Gastroesophageal sphincter (tissue), 4 donors: Measurements from ENCODE around the gene SIGLEC10. TPM values are rescaled to one million over a fixed set of nuclear protein-coding genes. Genes with fewer than 3 reads are reported as not detected.

Source experiments
- ATAC-seq: fragments of 150-250 bp; one replicate; pipeline ENCODE4 v1.9.1; 2016; ENCODE audit warnings: mild to moderate bottlenecking, moderate library complexity
- H3K27ac ChIP-seq, 4 donors: fragments of 200-600 bp; sonication (generic) in 3 of 4; 1 replicate in 3 of 4; 2 replicates in 1 of 4; pipeline ENCODE4 v1.5.1; 2016 to 2019
- H3K27me3 ChIP-seq: fragments of 200-600 bp; sonication (generic); one replicate; pipeline ENCODE4 v1.5.1; 2019
- H3K36me3 ChIP-seq, 2 donors: fragments of 200-600 bp; sonication (generic); one replicate each; pipeline ENCODE4 v1.5.1; 2019; ENCODE audit warnings: control low read depth in 1 of 2
- H3K4me1 ChIP-seq, 3 donors: fragments of 200-600 bp; sonication (generic); 1 replicate in 2 of 3; 2 replicates in 1 of 3; pipeline ENCODE4 v1.5.1; 2016 to 2019; ENCODE audit warnings: control low read depth in 2 of 3
- H3K4me3 ChIP-seq, 2 donors: fragments of 200-600 bp; sonication (generic); one replicate each; pipeline ENCODE4 v1.5.1; 2019; ENCODE audit warnings: mild to moderate bottlenecking in 1 of 2, moderate library complexity in 1 of 2
- H3K9me3 ChIP-seq, 3 donors: fragments of 200-600 bp; sonication (generic); one replicate each; pipeline ENCODE4 v1.5.1; 2017 to 2019; ENCODE audit warnings: control low read depth in 2 of 3
- CTCF ChIP-seq, 4 experiments: fragments of 200-600 bp in 2 of 4; fragments of 450-650 bp in 2 of 4; sonication (generic) in 1 of 4; IDR thresholded peaks; one replicate each; pipeline ENCODE4 v1.5.1; 2017 to 2019; ENCODE audit warnings: antibody characterized with exemption in 4 of 4, mild to moderate bottlenecking in 2 of 4, moderate library complexity in 2 of 4
- EP300 ChIP-seq: sonication (generic); formaldehyde crosslinking; IDR thresholded peaks from one replicate; pipeline ENCODE4 v1.6.1; 2017; ENCODE audit warnings: antibody characterized with exemption, mild to moderate bottlenecking
- POLR2A ChIP-seq, 2 donors: fragments of 450-650 bp; IDR thresholded peaks; one replicate each; pipeline ENCODE4 v1.6.1; 2017; ENCODE audit warnings: antibody characterized with exemption in 2 of 2, mild to moderate bottlenecking in 2 of 2, moderate library complexity in 1 of 2
- POLR2AphosphoS5 ChIP-seq: sonication (generic); formaldehyde crosslinking; IDR thresholded peaks from one replicate; pipeline ENCODE4 v1.6.1; 2017; ENCODE audit warnings: antibody characterized with exemption
- WGBS, 2 donors: methylation state at CpG; one replicate each; pipeline ENCODE4 v1.1.5; 2018; ENCODE audit warnings: low coverage in 1 of 2; 5-methylcytosine and 5-hydroxymethylcytosine counted together
- total RNA-seq, 4 donors: library from RNA; depleted of rRNA; stranded (reverse); fragments of >200 nt; gene quantifications; one replicate each; pipeline ENCODE4 v1.1.0, GENCODE V29; 2016

SIGLEC10 gene
- total RNA-seq, 4 donors from 2014 or later, result 1.1 to 6.9 (median 3.2) TPM

- no peaks in the 10 kb centered on the region for H3K27me3 ChIP-seq
- no peak overlapping the region for H3K4me3 ChIP-seq
- H3K4me1 ChIP-seq, result no peaks in the 10 kb centered on the region
- 100% methylated on average over 1 to 4 of the region's 4 CpGs for WGBS, 2 donors
- no peak for TF ChIP-seq POLR2AphosphoS5
- no peak for TF ChIP-seq POLR2A (IDR thresholded peaks at IDR 0.05)
- H3K27ac ChIP-seq, result no peak overlapping the region
- peaks cover 0 to 12% (median 0%) of the 10 kb centered on the region in 3 donors for H3K9me3 ChIP-seq
- ATAC-seq, result no peak
- H3K36me3 ChIP-seq, result no peaks in the 10 kb centered on the region
These were observed 35.4 kb downstream of the SIGLEC10 start for GRCh38 chr19:51382004-51382403.

DNA sequence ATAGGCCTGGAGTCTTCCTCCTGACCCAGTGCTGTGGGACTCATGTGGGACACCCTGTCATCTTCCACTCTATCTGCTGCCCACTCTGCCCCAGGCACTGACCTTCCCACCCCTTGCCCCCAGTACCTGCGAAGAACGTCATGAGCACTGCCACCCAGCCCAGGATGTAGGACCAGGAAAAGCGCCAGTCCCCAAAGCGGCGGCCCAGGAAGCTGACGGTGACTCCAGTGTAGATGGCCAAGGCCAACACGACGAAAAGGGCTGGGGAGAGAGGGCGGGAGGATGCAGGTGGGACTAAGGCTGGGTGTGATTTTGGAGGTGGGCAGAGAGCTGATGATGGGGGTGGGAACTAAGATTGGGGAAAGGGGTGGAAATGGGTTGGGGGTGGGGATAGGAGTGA is 37.1 kb downstream of the SIGLEC10 start:
- TF ChIP-seq CTCF (IDR thresholded peaks at IDR 0.05) (no peak), POLR2AphosphoS5 (no peak), EP300 (no peak), POLR2A (IDR thresholded peaks at IDR 0.05) (no peak)
- Histone ChIP-seq H3K27ac (no peak overlapping the region), H3K9me3 (peaks cover 0 to 12% (median 0%) of the 10 kb centered on the region in 3 donors), H3K4me1 (no peaks in the 10 kb centered on the region), H3K27me3 (no peaks in the 10 kb centered on the region), H3K36me3 (no peaks in the 10 kb centered on the region), H3K4me3 (no peak overlapping the region)
- WGBS, 2 donors, result 84% methylated on average over 4 of the region's 9 CpGs; no CpG with 5 or more reads in 1 of the 2 donors
- ATAC-seq, result no peak

DNA sequence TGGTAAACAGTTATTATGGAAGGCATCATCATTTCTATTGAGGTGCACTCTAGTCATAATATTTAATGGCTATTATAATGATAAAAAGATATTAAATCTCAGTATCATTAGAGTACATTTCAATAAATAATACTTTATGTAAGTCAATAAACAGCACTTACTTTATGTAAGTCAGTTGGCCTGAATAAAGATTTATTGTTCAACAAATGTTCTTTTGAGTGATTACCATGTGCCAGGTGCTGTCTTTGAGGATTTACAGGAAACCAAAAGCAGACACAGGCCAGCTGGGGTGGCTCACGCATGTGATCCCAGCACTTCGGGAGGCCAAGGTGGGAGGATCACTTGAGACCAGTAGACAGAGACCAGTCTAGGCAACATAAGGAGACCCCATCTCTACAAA is 40.0 kb downstream of the SIGLEC10 start:
- no peak for TF ChIP-seq POLR2A (IDR thresholded peaks at IDR 0.05)
- no peak for TF ChIP-seq POLR2AphosphoS5
- TF ChIP-seq CTCF (IDR thresholded peaks at IDR 0.05), result no peak
- no peak for TF ChIP-seq EP300
- ATAC-seq, result no peak
- H3K9me3 ChIP-seq, result peaks cover 0 to 12% (median 0%) of the 10 kb centered on the region in 3 donors
- 40 to 60% methylated on average over 1 of the region's 2 CpGs for WGBS, 2 donors
- H3K27ac ChIP-seq, result no peak overlapping the region
- H3K4me1 ChIP-seq, result no peaks in the 10 kb centered on the region
- H3K27me3 ChIP-seq, result no peaks in the 10 kb centered on the region
- H3K4me3 ChIP-seq, result no peak overlapping the region
- H3K36me3 ChIP-seq, result no peaks in the 10 kb centered on the region

DNA sequence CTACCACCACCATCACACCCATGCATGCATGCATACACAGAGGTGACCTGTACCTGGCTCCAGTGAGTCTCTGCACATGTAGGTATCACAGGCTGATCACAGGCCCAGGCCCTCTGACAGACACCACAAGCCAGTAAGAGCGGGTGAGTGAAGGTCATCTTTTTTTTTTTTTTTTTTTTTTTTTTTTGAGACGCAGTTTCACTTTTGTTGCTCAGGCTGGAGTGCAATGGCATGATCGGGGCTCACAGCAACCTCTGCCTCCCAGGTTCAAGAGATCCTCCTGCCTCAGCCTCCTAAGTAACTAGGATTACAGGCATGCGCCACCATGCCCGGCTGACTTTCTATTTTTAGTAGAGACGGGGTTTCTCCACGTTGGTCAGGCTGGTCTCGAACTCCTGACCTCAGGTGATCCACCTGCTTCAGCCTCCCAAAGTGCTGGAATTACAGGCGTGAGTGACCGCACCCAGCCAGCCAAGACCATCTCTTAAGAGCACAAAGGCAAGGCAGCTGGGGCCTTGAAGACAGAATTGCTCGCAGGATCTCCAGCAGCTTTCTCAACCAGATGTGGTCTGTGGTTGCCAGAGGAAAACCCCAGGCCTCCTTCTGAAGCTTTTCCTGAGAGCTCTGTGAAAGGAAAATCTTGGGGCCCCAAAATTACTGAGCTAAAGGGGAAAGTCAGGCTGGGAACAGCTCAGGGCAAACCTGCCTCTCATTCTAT is 41.8 kb downstream of the SIGLEC10 start:
- Histone ChIP-seq H3K4me1 (no peaks in the 10 kb centered on the region), H3K9me3 (no peaks in the 10 kb centered on the region), H3K27ac (no peak overlapping the region), H3K4me3 (no peak overlapping the region), H3K36me3 (no peaks in the 10 kb centered on the region), H3K27me3 (no peaks in the 10 kb centered on the region)
- 75% methylated on average over 3 of the region's 11 CpGs; no CpG with 5 or more reads in 1 of the 2 donors for WGBS, 2 donors
- TF ChIP-seq CTCF (IDR thresholded peaks at IDR 0.05) (no peak), POLR2A (IDR thresholded peaks at IDR 0.05) (no peak), EP300 (no peak), POLR2AphosphoS5 (no peak)
- no peak for ATAC-seq

DNA sequence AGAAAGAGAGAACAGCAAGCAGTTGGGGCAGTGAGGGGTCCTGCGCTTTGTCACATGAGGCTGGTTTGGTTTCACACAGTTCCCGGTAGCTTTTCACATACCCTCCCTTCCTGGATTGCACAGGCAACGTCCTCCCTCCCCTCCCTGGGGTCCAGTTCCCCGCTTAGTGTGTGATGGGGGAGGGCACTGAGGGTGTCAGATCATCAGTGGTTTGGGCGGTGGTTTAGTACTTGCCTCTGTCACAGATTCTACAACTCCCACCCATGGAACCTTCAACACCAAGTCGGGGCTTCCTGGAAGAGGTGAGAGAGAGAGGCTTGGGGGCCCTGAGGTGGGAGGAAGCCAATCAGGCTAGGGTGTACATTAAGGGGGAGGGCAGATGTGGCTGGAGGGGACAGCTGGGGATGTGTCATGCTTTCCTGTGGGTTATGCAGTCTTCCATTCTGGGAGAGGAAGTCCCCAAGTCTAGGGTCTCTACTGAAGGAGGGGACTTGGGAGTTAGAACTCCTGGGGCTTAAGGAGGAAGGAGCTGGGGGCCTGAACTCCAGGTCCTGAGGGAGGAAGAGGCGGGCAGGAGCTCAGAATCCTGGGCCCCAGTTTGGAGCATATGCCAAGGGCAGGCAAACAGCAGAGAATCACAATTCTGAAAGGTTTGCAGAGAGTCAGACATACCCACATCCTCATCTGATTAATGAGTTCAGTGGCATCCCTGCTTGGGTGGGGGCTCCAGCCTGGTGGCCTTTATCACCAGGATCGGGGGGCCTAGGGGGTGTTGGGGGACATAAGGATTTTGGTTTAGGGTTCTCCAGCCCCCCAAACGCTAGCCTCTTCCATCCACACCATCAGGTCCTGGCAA is 44.6 kb downstream of the SIGLEC10 start, which contains the start of gene NKG7:
Gene NKG7, minus strand, starts transcription at position 6 of the 856 bp plus-strand sequence. CDS start 119 bp downstream, outside the sequence.
- Histone ChIP-seq H3K27ac (no peak within 1 kb of the TSS), H3K4me1 (peaks cover 0 to 9% (median 5%) of the 10 kb centered on the region in 3 donors), H3K4me3 (no peak within 1 kb of the TSS), H3K36me3 (no peaks in the 10 kb centered on the region), H3K9me3 (no peaks in the 10 kb centered on the region), H3K27me3 (no peaks in the 10 kb centered on the region)
- no peak for TF ChIP-seq POLR2A (IDR thresholded peaks at IDR 0.05)
- TF ChIP-seq POLR2AphosphoS5, result no peak
- TF ChIP-seq EP300, result no peak
- TF ChIP-seq CTCF (IDR thresholded peaks at IDR 0.05), result no peak
- 6 to 86% methylated on average over 1 to 4 of the region's 9 CpGs for WGBS, 2 donors
- ATAC-seq, result no peak
